OCI-LY1 (cell line): Measurements from ENCODE around the gene TRIM42.

Experiments
- CTCF ChIP-seq: fragments of 200-600 bp; sonication (generic), shearing (Covaris generic); IDR thresholded peaks from 2 replicates; pipeline ENCODE4 v1.5.1; 2017; ENCODE audit warnings: mild to moderate bottlenecking, antibody characterized with exemption, low read length, moderate library complexity, mixed read lengths
- EZH2 ChIP-seq: fragments of 200-600 bp; sonication (generic), shearing (Covaris generic); IDR thresholded peaks from 2 replicates; pipeline ENCODE4 v1.8.0; 2017; ENCODE audit warnings: borderline replicate concordance, mixed run types, mild to moderate bottlenecking, antibody characterized with exemption, low read length, moderate library complexity, mixed read lengths

GRCh38 chr3:140736863-140737460, 59.1 kb downstream of the TRIM42 start:
- TF ChIP-seq CTCF = peak; percentile 49; the same call in 1 of the 2 replicates
- no peak for TF ChIP-seq EZH2
